GM12872 (cell line): Measurements from ENCODE around the gene CXXC1.

Experiments used
- TF ChIP-seq, protein P1 (sequence below): IDR thresholded peaks from 3 replicates; pipeline ENCODE4 v1.5.1; 2011; ENCODE audit warnings: low read depth, mild to moderate bottlenecking, low read length, moderate library complexity; ENCODE audit not compliant: insufficient read depth

Gene CXXC1

DNA sequence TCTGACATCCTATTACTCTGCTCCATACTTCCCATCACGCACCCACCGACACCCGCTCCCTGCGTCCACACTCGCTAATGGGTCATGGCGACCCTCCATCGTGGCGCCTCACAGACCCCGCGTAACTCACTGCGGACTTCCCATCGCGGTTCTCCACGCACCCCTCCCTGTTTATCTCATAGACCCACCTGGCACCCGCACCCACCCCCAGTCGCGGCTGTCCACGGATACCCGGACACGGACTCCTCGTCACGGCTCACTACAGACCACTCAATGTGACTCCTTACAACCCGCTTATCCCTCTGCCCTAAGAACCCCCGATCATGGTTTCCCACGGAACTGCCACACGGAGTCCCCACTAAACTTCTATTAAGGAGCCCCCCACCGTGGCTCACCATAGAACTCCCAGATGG lies 458 bp downstream of the CXXC1 start:
- TF ChIP-seq, protein P1, sequence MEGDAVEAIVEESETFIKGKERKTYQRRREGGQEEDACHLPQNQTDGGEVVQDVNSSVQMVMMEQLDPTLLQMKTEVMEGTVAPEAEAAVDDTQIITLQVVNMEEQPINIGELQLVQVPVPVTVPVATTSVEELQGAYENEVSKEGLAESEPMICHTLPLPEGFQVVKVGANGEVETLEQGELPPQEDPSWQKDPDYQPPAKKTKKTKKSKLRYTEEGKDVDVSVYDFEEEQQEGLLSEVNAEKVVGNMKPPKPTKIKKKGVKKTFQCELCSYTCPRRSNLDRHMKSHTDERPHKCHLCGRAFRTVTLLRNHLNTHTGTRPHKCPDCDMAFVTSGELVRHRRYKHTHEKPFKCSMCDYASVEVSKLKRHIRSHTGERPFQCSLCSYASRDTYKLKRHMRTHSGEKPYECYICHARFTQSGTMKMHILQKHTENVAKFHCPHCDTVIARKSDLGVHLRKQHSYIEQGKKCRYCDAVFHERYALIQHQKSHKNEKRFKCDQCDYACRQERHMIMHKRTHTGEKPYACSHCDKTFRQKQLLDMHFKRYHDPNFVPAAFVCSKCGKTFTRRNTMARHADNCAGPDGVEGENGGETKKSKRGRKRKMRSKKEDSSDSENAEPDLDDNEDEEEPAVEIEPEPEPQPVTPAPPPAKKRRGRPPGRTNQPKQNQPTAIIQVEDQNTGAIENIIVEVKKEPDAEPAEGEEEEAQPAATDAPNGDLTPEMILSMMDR: no peak

DNA sequence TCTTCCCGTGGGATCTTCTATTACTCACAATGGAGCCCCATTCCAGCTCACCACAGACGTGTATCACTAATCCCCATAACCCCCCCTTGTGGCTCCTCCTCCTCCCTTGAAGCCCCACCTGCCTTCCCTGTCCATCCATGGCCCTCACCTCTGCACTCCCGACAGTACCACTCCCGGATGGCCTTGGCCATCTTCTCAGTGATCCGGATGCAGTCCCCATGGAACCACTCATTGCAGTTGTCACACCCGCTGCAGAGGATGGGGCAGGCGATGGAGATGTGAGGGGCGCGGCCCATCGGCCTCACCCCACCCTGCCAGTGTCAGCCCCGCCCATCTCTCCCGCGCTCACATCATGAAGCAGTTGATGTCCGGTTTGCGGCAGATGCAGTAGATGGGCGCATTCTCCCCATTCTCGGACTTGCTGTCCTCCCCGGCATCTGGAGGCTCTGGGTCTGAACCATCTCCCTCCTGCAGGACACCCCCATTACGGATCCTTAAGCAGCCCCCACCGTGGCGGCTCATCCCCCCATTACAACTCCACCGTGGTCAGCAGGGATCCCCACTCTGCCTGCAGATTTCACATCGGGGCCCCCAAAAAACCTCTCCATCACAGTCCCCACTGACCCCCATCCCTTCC lies 983 bp downstream of the CXXC1 start:
- TF ChIP-seq, protein P1: no peak

DNA sequence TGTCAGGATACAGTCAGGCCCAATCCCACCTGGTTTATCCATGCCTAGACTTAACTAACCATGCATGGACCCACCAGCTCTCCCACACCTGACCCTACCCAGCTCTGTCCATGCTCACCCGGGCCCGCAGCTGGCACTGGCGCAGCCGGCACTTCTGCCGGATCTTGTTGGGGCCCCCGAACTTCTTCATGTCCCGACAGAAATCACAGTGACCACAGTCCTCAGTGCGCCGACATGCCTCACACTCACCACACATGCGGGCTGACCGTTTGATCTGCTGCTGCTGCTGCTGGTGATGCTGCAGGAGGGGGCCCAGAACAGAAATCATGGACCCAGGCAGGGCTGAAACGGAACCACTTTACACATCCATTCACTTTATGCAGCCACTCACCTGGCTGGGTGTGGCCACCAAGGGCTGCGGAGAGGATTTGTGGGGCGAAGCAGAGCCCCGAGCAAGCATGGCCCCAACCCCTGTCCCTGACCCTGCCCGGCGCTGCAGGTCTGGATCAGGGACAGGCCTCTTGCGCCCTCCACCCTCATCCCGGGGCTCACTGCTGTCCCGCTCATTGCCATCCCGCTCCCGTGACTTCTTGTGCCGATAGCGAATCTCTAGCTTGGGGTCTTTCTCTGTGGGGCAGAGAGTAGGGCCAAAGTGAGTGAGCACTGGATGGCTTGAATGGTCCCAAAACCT lies 1.7 kb downstream of the CXXC1 start:
- TF ChIP-seq, protein P1: no peak

DNA sequence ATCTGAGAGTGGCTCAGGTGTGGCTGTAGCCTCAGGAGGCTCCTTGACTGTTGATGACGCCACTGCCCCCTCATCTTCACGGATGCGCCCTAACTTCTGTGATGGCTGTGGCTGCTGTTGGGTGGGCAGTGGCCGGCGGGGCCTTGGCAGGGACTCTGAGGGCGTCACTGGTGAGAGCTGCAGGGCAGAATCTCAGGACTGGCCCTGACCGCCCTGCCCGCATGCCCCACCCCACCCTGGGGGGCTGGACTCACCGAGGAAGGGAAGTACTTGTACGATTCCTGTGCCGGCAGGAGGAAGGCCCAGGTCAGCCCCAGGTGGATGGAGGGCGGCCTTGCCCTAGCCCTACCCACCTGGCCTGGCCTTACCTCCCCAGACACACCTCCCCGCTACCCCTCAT lies 2.4 kb downstream of the CXXC1 start:
- TF ChIP-seq, protein P1: no peak

DNA sequence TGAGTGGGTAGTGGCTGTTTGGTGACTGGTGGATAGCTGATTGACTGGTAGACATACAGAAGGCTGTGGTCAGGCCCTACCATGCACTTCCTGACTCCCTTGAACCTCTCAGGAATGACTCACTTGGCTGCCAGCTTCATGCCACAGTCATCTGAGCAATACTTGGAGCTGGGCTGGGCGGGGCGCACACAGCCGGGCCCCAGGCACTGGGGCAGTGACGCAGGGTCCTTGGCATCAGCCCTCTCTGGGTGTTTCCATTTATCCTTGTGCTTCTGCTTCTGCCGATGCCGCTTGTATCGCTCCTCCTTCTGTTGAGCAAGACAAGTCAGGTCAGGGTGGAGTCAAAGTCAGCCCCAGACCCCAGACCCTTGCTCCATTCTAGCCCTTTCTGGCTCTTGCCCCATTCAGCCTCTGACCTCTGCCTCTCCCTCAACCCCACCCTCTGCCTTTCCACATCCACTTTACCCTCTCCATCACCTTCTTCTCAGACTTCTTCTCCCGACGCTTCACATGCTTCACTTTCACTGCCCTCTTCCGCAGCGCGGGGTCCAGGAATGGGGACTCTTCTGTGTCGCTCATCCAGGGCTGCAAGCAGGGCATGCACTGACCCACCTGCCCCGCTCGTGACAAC lies 3.1 kb downstream of the CXXC1 start:
- TF ChIP-seq, protein P1: no peak

DNA sequence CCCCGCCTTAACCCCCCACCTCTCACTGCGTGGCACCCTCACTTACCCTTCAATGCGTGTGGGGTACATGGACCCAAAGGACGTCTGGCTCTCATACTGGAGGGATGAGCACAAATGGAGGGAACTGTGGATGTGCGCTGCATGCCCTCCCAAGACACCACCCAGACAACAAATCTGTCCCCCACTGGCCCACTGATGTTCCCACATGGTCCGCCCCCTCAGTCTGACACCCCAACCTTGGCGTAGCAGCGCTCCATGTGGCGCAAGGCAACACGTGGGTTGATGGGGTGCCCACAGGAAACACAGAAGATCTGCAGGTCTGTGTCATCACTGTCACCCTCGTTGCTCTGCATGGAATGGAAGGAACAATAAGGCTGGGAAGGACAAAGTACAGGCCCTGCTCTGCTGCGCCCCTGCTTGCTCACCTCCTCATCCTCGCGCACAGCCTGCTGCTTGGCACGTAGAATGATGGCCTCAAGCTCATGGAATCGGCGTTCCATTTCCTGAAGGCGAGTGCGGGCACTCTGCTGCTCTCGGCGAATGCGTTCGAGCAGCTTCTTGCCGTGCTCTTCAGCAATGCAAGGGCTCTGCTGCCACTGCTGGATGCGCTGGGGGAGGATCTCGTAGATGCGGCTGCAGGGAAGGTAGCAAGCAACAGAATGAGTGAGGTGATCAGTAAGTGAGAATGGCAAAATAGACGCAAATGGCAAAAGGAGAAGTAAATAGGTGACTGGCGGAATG lies 3.9 kb downstream of the CXXC1 start:
- TF ChIP-seq, protein P1: no peak
